HFF-Myc (cell line): ENCODE measurements around the gene PROM2.

Experiments used
- DNase-seq: peaks from one replicate; pipeline ENCODE4 v3.0.0-alpha.2; 2011; ENCODE audit warnings: low read depth; ENCODE audit errors: extremely low read depth
- H3K4me3 ChIP-seq: replicated peaks from 2 replicates; pipeline ENCODE4 v1.5.1; 2011; ENCODE audit warnings: low read depth, mild to moderate bottlenecking, control low read depth, low read length
- TF ChIP-seq, protein P1 (sequence below): IDR thresholded peaks from 2 replicates; pipeline ENCODE4 v1.5.1; 2012; ENCODE audit warnings: mild to moderate bottlenecking, low read depth, low read length, control low read depth; ENCODE audit errors: missing control alignments

Gene PROM2

GRCh38 chr2:95316466-95317122, 42.3 kb downstream of the PROM2 start:
- H3K4me3 ChIP-seq, result no peak overlapping the region
- TF ChIP-seq, protein P1, sequence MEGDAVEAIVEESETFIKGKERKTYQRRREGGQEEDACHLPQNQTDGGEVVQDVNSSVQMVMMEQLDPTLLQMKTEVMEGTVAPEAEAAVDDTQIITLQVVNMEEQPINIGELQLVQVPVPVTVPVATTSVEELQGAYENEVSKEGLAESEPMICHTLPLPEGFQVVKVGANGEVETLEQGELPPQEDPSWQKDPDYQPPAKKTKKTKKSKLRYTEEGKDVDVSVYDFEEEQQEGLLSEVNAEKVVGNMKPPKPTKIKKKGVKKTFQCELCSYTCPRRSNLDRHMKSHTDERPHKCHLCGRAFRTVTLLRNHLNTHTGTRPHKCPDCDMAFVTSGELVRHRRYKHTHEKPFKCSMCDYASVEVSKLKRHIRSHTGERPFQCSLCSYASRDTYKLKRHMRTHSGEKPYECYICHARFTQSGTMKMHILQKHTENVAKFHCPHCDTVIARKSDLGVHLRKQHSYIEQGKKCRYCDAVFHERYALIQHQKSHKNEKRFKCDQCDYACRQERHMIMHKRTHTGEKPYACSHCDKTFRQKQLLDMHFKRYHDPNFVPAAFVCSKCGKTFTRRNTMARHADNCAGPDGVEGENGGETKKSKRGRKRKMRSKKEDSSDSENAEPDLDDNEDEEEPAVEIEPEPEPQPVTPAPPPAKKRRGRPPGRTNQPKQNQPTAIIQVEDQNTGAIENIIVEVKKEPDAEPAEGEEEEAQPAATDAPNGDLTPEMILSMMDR, result no peak
- DNase-seq, result no peak

DNA sequence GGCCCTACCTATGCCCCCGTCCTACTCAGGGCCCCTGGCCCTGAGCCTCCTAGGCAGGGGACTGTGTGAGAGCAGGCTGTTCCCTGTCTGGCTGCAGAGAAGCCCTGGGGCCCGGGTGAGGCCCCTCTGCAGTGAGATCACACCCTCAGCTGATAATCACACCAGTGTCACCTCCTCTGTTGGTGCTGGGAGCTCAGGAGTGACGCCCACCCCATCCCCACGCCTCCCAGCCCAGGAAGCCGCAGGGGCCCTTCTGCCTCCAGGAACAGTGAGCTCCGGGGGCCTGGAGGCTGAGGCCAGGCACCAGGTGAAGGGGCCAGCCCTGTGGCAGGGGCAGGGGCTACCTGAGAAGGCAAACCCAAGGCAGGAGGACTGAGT, 42.9 kb downstream of the PROM2 start:
- TF ChIP-seq, protein P1, result no peak
- H3K4me3 ChIP-seq, result no peak overlapping the region
- DNase-seq, result no peak

DNA sequence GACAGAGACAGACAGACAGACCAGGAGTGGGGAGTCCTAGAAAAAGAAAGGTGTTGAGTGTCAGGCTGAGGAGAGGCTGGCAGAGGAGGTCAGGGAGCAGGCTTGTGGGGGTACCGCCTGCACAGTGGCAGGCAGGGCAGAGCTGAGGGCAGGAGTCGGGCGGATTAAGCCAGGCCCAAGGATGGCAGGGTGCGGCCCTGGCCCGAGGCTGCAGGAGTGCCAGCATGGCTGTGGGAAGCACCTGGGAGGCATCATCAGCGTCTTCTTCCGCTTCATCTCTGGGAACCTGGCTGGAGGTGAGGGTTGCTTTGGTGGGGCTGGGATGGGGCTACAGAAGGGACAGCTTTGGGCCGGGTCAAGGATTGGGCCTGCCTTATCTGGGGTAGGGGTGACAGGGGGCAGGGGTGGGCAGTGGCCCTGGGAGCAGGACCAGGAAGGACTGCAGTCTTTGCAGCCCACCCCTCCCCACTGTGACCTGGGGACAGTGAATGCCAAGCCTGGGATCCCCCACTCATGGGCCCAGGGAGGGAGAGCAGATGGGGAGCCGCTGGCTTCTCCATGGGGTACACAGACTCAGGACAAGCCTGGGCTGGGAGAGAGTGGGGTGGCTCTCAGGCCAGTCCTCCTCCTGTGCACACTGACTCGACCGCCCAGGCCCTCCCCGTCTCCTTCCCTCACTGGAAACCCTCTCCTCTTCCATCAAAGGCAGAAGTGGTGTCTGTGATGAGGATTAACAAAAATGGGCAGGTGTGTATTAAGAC, 43.6 kb downstream of the PROM2 start:
- H3K4me3 ChIP-seq, result no peak overlapping the region
- TF ChIP-seq, protein P1, result no peak
- no peak for DNase-seq

GRCh38 chr2:95318431-95319220, 44.4 kb downstream of the PROM2 start:
- TF ChIP-seq, protein P1, result no peak
- no peak for DNase-seq
- no peak overlapping the region for H3K4me3 ChIP-seq

GRCh38 chr2:95319481-95320343, 45.5 kb downstream of the PROM2 start:
- no peak for DNase-seq
- TF ChIP-seq, protein P1, result no peak
- no peak overlapping the region for H3K4me3 ChIP-seq

DNA sequence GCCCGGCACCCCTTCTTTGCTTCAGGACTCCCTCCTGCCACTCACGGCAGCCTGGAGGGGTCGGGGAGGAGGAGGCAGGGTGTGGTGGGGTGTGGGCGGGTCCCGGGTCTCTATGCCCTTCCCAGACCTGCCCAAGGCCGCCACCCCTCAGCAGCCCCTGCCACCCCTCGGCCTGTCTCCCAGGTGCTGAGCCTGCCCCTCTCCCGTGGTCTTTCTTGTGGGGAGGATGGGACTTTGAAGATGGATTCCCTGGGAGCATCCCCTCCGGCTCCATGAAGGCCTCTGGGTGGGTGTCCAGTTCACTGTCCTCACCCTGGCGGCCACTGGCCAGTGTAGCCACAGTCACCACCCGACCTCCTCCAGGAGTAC, 46.1 kb downstream of the PROM2 start:
- DNase-seq, result no peak
- H3K4me3 ChIP-seq, result no peak overlapping the region
- TF ChIP-seq, protein P1, result no peak
